ENCODE results near the gene ZNF829.

DNA sequence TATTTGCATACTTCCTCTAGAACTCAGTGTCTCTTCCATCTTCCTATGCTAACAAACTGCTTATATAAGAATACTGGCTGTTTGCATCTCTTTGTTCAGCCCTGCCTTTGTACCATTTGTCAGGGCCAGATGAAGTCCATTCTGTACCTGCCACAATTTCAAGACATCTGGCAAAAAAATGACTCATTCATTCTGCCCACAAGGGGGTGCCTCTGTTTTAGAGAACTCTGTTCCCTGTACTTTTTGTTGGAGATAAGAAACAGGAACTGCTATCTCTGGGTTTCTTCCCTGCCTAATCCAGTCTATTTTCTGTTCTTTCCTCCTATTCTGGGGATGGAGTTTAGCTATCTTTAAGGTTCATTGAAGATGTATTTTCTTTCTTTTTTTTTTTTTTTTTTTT is 23.1 kb upstream of the ZNF829 start:
- TF ChIP-seq, protein P1, sequence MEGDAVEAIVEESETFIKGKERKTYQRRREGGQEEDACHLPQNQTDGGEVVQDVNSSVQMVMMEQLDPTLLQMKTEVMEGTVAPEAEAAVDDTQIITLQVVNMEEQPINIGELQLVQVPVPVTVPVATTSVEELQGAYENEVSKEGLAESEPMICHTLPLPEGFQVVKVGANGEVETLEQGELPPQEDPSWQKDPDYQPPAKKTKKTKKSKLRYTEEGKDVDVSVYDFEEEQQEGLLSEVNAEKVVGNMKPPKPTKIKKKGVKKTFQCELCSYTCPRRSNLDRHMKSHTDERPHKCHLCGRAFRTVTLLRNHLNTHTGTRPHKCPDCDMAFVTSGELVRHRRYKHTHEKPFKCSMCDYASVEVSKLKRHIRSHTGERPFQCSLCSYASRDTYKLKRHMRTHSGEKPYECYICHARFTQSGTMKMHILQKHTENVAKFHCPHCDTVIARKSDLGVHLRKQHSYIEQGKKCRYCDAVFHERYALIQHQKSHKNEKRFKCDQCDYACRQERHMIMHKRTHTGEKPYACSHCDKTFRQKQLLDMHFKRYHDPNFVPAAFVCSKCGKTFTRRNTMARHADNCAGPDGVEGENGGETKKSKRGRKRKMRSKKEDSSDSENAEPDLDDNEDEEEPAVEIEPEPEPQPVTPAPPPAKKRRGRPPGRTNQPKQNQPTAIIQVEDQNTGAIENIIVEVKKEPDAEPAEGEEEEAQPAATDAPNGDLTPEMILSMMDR (IDR thresholded peaks at IDR 0.05 in 4 of 5, conservative IDR thresholded peaks at IDR 0.05 in 1 of 5), result no peak
- no peak for TF ChIP-seq POLR2A (IDR thresholded peaks at IDR 0.05)
